Parathyroid adenoma (tissue), 2 donors: ENCODE measurements around the gene SEPTIN8.

Experiments used
- H2AFZ ChIP-seq: fragments of 300-600 bp; sonication (generic); one replicate; pipeline ENCODE4 v1.7.0; 2017; ENCODE audit warnings: antibody characterized with exemption, mild to moderate bottlenecking
- H3K27ac ChIP-seq: fragments of 300-600 bp; sonication (generic); one replicate; pipeline ENCODE4 v1.7.0; 2017
- H3K27me3 ChIP-seq: fragments of 300-600 bp; sonication (generic); one replicate; pipeline ENCODE4 v1.7.0; 2017; ENCODE audit warnings: low read length; ENCODE audit not compliant: control insufficient read depth, insufficient read depth
- H3K36me3 ChIP-seq: fragments of 300-600 bp; sonication (generic); one replicate; pipeline ENCODE4 v1.7.0; 2017; ENCODE audit warnings: low read length; ENCODE audit not compliant: control insufficient read depth, insufficient read depth
- H3K4me1 ChIP-seq: fragments of 300-600 bp; sonication (generic); one replicate; pipeline ENCODE4 v1.7.0; 2017; ENCODE audit warnings: control low read depth
- H3K4me2 ChIP-seq: fragments of 300-600 bp; sonication (generic); one replicate; pipeline ENCODE4 v1.7.0; 2017; ENCODE audit warnings: low read length
- H3K4me3 ChIP-seq: fragments of 300-600 bp; sonication (generic); one replicate; pipeline ENCODE4 v1.7.0; 2017; ENCODE audit warnings: low read depth, low read length
- H3K79me2 ChIP-seq: fragments of 300-600 bp; sonication (generic); one replicate; pipeline ENCODE4 v1.7.0; 2017; ENCODE audit warnings: control low read depth
- H3K9ac ChIP-seq: fragments of 300-600 bp; sonication (generic); one replicate; pipeline ENCODE4 v1.7.0; 2017; ENCODE audit warnings: mild to moderate bottlenecking
- H3K9me3 ChIP-seq: fragments of 300-600 bp; sonication (generic); one replicate; pipeline ENCODE4 v1.7.0; 2017; ENCODE audit warnings: low read length; ENCODE audit not compliant: control insufficient read depth
- TF ChIP-seq, protein P1 (sequence below): fragments of 300-600 bp; sonication (generic); IDR thresholded peaks from one replicate; pipeline ENCODE4 v1.7.0; 2017; ENCODE audit warnings: antibody characterized with exemption, mild to moderate bottlenecking
- donor health status: primary hyperparathyroidism.

The SEPTIN8 gene

DNA sequence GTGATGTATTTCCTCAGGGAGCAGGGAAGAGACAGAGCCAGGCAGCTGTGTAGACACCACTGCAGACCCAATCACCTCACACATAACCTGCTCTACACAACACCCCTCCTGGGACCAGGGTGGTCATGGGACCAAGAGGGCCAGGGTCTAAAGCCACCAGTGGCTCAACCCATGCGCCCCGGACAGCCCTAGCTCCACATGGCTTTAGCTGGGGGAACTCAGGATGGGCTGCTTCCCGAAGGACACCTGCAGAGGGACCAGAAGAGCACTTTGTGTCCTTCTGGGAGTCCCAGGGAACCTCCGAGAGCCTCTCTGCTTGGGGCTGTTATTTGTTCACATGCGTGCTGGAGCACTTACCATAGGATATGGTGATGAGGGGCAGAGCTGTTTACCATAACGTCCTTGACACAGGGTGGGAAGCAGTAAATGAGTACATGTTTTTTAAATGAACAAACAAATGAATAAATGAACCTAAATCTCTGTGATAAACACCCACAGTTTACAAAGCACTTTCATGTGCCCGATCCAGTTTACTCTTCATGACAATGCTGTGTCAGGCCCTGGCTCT is 12.3 kb downstream of the SEPTIN8 start:
- H3K36me3 ChIP-seq: no peaks in the 10 kb centered on the region
- no peaks in the 10 kb centered on the region for H3K27me3 ChIP-seq
- TF ChIP-seq, protein P1, sequence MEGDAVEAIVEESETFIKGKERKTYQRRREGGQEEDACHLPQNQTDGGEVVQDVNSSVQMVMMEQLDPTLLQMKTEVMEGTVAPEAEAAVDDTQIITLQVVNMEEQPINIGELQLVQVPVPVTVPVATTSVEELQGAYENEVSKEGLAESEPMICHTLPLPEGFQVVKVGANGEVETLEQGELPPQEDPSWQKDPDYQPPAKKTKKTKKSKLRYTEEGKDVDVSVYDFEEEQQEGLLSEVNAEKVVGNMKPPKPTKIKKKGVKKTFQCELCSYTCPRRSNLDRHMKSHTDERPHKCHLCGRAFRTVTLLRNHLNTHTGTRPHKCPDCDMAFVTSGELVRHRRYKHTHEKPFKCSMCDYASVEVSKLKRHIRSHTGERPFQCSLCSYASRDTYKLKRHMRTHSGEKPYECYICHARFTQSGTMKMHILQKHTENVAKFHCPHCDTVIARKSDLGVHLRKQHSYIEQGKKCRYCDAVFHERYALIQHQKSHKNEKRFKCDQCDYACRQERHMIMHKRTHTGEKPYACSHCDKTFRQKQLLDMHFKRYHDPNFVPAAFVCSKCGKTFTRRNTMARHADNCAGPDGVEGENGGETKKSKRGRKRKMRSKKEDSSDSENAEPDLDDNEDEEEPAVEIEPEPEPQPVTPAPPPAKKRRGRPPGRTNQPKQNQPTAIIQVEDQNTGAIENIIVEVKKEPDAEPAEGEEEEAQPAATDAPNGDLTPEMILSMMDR: no peak
- no peak overlapping the region for H3K4me2 ChIP-seq
- H3K9ac ChIP-seq: no peak overlapping the region
- H3K9me3 ChIP-seq: no peaks in the 10 kb centered on the region
- H3K27ac ChIP-seq: no peak overlapping the region
- no peak overlapping the region for H3K4me3 ChIP-seq
- H2AFZ ChIP-seq: no peak overlapping the region
- H3K79me2 ChIP-seq: peaks cover 29% of the 10 kb centered on the region
- H3K4me1 ChIP-seq: peaks cover 3% of the 10 kb centered on the region

DNA sequence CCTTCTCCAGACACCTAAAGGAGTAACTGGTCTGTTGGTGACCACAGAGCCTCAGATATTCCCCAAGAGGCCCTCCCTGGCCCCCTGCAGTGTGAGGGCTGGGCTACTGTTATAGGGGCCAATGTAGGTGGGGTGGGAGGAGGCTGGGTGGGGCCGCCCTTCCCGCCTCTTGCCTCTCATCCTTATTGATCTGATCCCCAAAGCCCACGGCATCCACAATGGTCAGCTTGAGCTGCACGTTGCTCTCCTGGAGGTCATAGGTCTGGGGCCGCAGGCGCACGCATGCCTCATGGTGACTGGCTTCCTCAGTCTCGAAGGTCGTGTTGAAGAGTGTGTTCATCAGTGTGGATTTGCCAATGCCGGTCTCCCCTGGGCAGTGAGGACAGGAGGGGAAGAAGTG is 13.0 kb downstream of the SEPTIN8 start:
- Histone ChIP-seq H3K4me1 (peaks cover 3% of the 10 kb centered on the region), H3K4me2 (no peak overlapping the region), H3K79me2 (peaks cover 23% of the 10 kb centered on the region), H3K9ac (no peak overlapping the region), H3K9me3 (no peaks in the 10 kb centered on the region), H3K27me3 (no peaks in the 10 kb centered on the region), H3K27ac (no peak overlapping the region), H3K36me3 (no peaks in the 10 kb centered on the region), H2AFZ (no peak overlapping the region), H3K4me3 (no peak overlapping the region)
- TF ChIP-seq, protein P1: no peak

DNA sequence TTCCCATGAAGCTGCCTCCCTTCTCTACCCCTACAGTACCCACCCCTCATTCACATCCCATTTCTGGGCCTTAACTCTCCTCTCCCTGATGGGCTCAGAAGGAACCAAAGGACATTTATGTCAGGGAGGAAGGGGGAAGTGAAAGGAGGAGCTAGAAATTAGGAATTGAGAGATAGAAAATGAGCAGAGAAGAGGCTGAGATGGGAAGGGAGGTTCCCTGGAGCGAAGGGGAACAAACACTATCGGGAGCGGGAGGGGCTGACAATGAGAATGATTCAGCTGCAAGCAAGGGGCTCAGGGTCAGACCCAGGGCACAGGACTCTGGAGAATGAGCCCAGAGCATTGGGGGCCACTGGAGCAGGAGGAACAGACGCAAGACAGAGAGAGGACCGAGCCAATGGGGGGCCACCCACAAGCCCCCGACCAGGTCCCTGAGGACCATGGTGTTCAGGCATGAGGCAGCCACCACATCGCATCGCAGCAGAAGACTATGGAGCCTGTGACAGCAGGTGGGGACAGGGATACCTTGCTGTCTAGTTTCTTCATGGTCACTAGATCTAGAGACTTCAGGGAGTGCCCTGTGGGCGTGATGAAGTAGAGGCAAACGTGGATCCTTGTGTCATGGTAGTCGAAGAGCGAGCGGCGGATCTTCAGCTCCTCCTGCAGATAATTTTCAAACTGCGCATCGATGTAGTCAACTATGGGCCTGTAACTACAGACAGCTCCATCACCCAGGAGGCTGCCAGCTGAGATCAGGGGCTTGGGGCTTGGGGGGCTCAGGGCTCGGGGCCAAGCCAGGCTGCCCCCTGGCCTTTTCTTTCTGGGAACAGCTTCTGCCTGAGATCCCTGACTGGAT is 13.6 kb downstream of the SEPTIN8 start:
- Histone ChIP-seq H3K27me3 (no peaks in the 10 kb centered on the region), H3K79me2 (peaks cover 16% of the 10 kb centered on the region), H3K36me3 (no peaks in the 10 kb centered on the region), H3K4me1 (peaks cover 3% of the 10 kb centered on the region), H2AFZ (no peak overlapping the region), H3K4me2 (no peak overlapping the region), H3K4me3 (no peak overlapping the region), H3K27ac (no peak overlapping the region), H3K9me3 (no peaks in the 10 kb centered on the region), H3K9ac (no peak overlapping the region)
- TF ChIP-seq, protein P1: no peak

DNA sequence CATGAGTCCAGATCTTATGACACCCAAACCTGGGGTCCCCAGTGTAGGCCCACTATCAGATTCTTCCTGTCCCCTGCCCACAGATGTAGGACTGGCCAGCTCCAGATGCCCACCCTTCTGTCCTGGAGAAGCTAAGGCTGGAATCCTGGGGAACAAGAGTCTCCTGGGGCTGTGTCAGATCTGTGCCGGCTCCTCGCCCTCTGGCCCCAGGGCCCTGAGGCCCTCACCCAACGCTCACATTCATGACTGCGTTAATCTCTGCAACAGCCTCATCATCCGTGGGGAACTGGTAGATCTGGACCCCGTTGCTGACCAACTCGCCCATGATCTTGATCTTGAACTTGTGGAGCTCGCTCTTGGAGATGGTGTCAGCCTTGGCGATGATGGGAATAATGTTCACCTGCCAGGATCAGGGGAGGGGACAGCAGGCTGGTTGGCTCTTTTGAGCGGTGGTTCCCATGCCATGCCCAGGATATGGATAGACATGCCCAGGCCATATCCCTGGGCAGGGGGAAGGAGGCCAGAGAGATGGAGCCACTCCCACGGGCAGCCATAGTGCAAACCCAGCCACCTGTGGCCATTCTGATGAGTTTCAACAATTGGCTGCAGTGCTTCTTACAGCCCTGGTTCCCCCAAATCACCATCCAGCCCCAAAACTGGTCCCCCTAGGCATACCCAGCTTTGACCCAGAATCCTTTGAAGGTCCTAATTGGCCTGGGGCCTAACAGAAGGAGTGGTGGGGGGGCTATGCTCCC is 14.6 kb downstream of the SEPTIN8 start:
- Histone ChIP-seq H3K4me2 (no peak overlapping the region), H3K9me3 (no peaks in the 10 kb centered on the region), H3K27me3 (no peaks in the 10 kb centered on the region), H2AFZ (no peak overlapping the region), H3K9ac (no peak overlapping the region), H3K4me1 (peaks cover 3% of the 10 kb centered on the region), H3K27ac (no peak overlapping the region), H3K79me2 (peaks cover 11% of the 10 kb centered on the region), H3K4me3 (no peak overlapping the region), H3K36me3 (no peaks in the 10 kb centered on the region)
- TF ChIP-seq, protein P1: no peak
